K562 (cell line): ENCODE data around the gene NSUN2. TPM values are rescaled to one million over a fixed set of nuclear protein-coding genes. Genes with fewer than 3 reads are reported as not detected.

Source experiments
- ATAC-seq: fragments of 200-7000 bp; cut with Tn5 transposase; 3 replicates; pipeline ENCODE4 v1.9.1; 2020; ENCODE audit warnings: moderate library complexity
- BruUV-seq: library from RNA; stranded (reverse); fragments of 400-500 nt; replicated peaks from 2 replicates; lab custom pipeline; 2021; lab: Mats Ljungman, UMichigan
- CTCF ChIA-PET: fragments of 300-600 bp; formaldehyde crosslinking; extraction: SDS; loops from one replicate; lab custom pipeline; 2021; ENCODE audit warnings: low intra/inter-chr PET ratio; lab: Yijun Ruan, JAX
- POLR2A ChIA-PET: fragments of 300-600, 350-650 bp; sonication (Branson Sonifier 250); formaldehyde crosslinking; extraction: SDS; loops from one replicate; lab custom pipeline; 2021; ENCODE audit warnings: antibody characterized with exemption, inconsistent platforms; lab: Yijun Ruan, JAX
- DNase-seq, 4 experiments: peaks; one replicate each; pipeline versions ENCODE4 v3.0.0 to v3.0.0-alpha.2; 2011 to 2018; ENCODE audit warnings: low spot score in 3 of 4, mixed read lengths in 3 of 4; ENCODE audit errors: extremely low read depth in 1 of 4
- FAIRE-seq: peaks from 2 replicates; lab custom pipeline; 2011; peaks lifted over from hg19 to GRCh38; lab: Jason Lieb, UNC
- H2AFZ ChIP-seq: 2 replicates; pipeline ENCODE4 v1.6.0; 2011; ENCODE audit warnings: low read depth, low read length, control low read depth, inconsistent platforms
- H3K27ac ChIP-seq: fragments of 200-600 bp; 3 replicates; pipeline ENCODE4 v1.8.0; 2011; ENCODE audit warnings: low read depth, mild to moderate bottlenecking, control low read depth, inconsistent platforms, low read length, moderate library complexity, mixed read lengths; ENCODE audit errors: extremely low read depth
- H3K27me3 ChIP-seq, 2 experiments: fragments of 300-600 bp in 1 of 2; 2 replicates in 1 of 2; 3 replicates in 1 of 2; pipeline versions ENCODE4 v1.6.0 to v1.8.0; 2011; ENCODE audit warnings: inconsistent platforms in 2 of 2, low read length in 2 of 2, mild to moderate bottlenecking in 1 of 2, mixed read lengths in 1 of 2, moderate library complexity in 1 of 2; ENCODE audit not compliant: control insufficient read depth in 2 of 2, insufficient read depth in 2 of 2
- H3K36me3 ChIP-seq: fragments of 300-600 bp; 3 replicates; pipeline ENCODE4 v1.8.0; 2011; ENCODE audit warnings: mild to moderate bottlenecking, low read length, inconsistent platforms; ENCODE audit not compliant: control insufficient read depth, insufficient read depth
- H3K4me1 ChIP-seq, 2 experiments: fragments of 200-600 bp in 1 of 2; replicated peaks in 1 of 2; 2 replicates in 1 of 2; 3 replicates in 1 of 2; pipeline versions ENCODE4 v1.5.1 to v1.8.0; 2011; ENCODE audit warnings: inconsistent platforms in 2 of 2, low read length in 2 of 2, mild to moderate bottlenecking in 1 of 2, mixed read lengths in 1 of 2, moderate library complexity in 1 of 2; ENCODE audit not compliant: control insufficient read depth in 2 of 2, insufficient read depth in 2 of 2
- H3K4me2 ChIP-seq: 2 replicates; pipeline ENCODE4 v1.6.1; 2011; ENCODE audit warnings: low read length, control low read depth, inconsistent platforms, mixed read lengths; ENCODE audit not compliant: insufficient read depth
- H3K4me3 ChIP-seq: fragments of 200-600 bp; sonication (generic), shearing (Covaris generic); 2 replicates; pipeline ENCODE4 v1.5.1; 2016; ENCODE audit warnings: control low read depth, inconsistent platforms
- H3K79me2 ChIP-seq: fragments of 200-600 bp; 3 replicates; pipeline ENCODE4 v1.8.0; 2011; ENCODE audit warnings: low read length, inconsistent platforms; ENCODE audit not compliant: control insufficient read depth, insufficient read depth
- H3K9ac ChIP-seq, 2 experiments: 2 replicates each; pipeline versions ENCODE4 v1.6.0 to v1.6.1; 2011; ENCODE audit warnings: low read depth in 2 of 2, low read length in 2 of 2, control low read depth in 1 of 2, inconsistent platforms in 1 of 2, mild to moderate bottlenecking in 1 of 2, mixed read lengths in 1 of 2; ENCODE audit not compliant: insufficient read depth in 1 of 2
- H3K9me1 ChIP-seq: one replicate; pipeline ENCODE4 v1.6.0; 2011; ENCODE audit warnings: inconsistent platforms, mild to moderate bottlenecking, low read length, moderate library complexity; ENCODE audit not compliant: control insufficient read depth, insufficient read depth
- H3K9me3 ChIP-seq: replicated peaks from 2 replicates; pipeline ENCODE4 v1.5.1; 2011; ENCODE audit warnings: low read depth, low read length, inconsistent platforms; ENCODE audit not compliant: control insufficient read depth, insufficient read depth
- H4K20me1 ChIP-seq: replicated peaks from 2 replicates; pipeline ENCODE4 v1.6.1; 2011; ENCODE audit warnings: low read length, inconsistent platforms, mixed read lengths; ENCODE audit not compliant: control insufficient read depth, insufficient read depth
- CBX8 ChIP-seq: fragments of 200-600 bp; sonication (generic); IDR thresholded peaks from 2 replicates; pipeline ENCODE4 v1.6.1; 2012; ENCODE audit warnings: borderline replicate concordance, mixed run types, low read depth, mild to moderate bottlenecking, moderate library complexity, mixed read lengths, low read length, control low read depth, inconsistent platforms; ENCODE audit not compliant: poor library complexity, severe bottlenecking; ENCODE audit errors: extremely low read depth
- ILF3 ChIP-seq: fragments of 450-650 bp; IDR thresholded peaks from 2 replicates; pipeline ENCODE4 v1.6.1; 2018; ENCODE audit warnings: antibody characterized with exemption, mild to moderate bottlenecking, moderate library complexity, borderline replicate concordance
- MTA3 ChIP-seq: fragments of 450-650 bp; formaldehyde crosslinking; IDR thresholded peaks from 2 replicates; pipeline ENCODE4 v1.6.1; 2017; ENCODE audit warnings: mild to moderate bottlenecking, borderline replicate concordance
- PCBP1 ChIP-seq: fragments of 200-400 bp; formaldehyde crosslinking; IDR thresholded peaks from 2 replicates; pipeline ENCODE4 v1.6.1; 2018; ENCODE audit warnings: mild to moderate bottlenecking, low read depth, low read length; ENCODE audit not compliant: poor library complexity, severe bottlenecking
- RBBP5 ChIP-seq: fragments of 200-600 bp; sonication (generic); IDR thresholded peaks from 2 replicates; pipeline ENCODE4 v1.6.1; 2012; ENCODE audit warnings: borderline replicate concordance, mild to moderate bottlenecking, low read length, control low read depth, inconsistent platforms; ENCODE audit not compliant: insufficient read depth, poor library complexity, severe bottlenecking
- SAFB ChIP-seq: fragments of 200-400 bp; formaldehyde crosslinking; IDR thresholded peaks from 2 replicates; pipeline ENCODE4 v1.6.1; 2017; ENCODE audit warnings: low read depth, low read length, borderline replicate concordance
- SMAD3 ChIP-seq: fragments of 450-650 bp; formaldehyde crosslinking; conservative IDR thresholded peaks from 2 replicates; pipeline ENCODE4 v1.4.0; 2020; ENCODE audit warnings: mild to moderate bottlenecking
- ZBTB2 ChIP-seq: fragments of 450-650 bp; IDR thresholded peaks from 2 replicates; pipeline ENCODE4 v1.6.1; 2016; ENCODE audit warnings: antibody characterized with exemption
- ZNF280A ChIP-seq: fragments of 450-650 bp; IDR thresholded peaks from 2 replicates; pipeline ENCODE4 v1.6.1; 2018; ENCODE audit warnings: mild to moderate bottlenecking, low read depth; ENCODE audit not compliant: partially characterized antibody
- ZNF695 ChIP-seq: fragments of 450-650 bp; formaldehyde crosslinking; IDR thresholded peaks from 2 replicates; pipeline ENCODE4 v1.4.0; 2020; ENCODE audit warnings: mild to moderate bottlenecking, moderate library complexity
- ZNF696 ChIP-seq: fragments of 250-450 bp; sonication (Bioruptor Pico); conservative IDR thresholded peaks from 2 replicates; pipeline ENCODE4 v1.4.0; 2020; ENCODE audit warnings: mild to moderate bottlenecking, moderate library complexity
- ZNF778 ChIP-seq: fragments of 450-650 bp; formaldehyde crosslinking; IDR thresholded peaks from 2 replicates; pipeline ENCODE4 v1.4.0; 2020; ENCODE audit warnings: mild to moderate bottlenecking, moderate library complexity
- ZZZ3 ChIP-seq: fragments of 450-650 bp; IDR thresholded peaks from 2 replicates; pipeline ENCODE4 v1.6.1; 2016; ENCODE audit warnings: antibody characterized with exemption, mild to moderate bottlenecking, moderate library complexity
- WGBS: fragments of 100-300 bp; shearing (Covaris generic); methylation state at CpG from one replicate; pipeline ENCODE4 v1.1.6; 2016; ENCODE audit warnings: low coverage, mixed read lengths; ENCODE audit not compliant: insufficient coverage; ENCODE audit errors: missing lambda C conversion rate; 5-methylcytosine and 5-hydroxymethylcytosine counted together
- in situ Hi-C: fragments of 300-500 bp; cut with MboI; formaldehyde crosslinking; loops from 4 replicates; pipeline ENCODE4 v1.15.0; 2018; ENCODE audit warnings: inconsistent platforms, mixed read lengths
- intact Hi-C: fragments of 100-400 bp; cut with micrococcal nuclease; formaldehyde crosslinking; loops from 2 replicates; pipeline ENCODE4 v1.14.2; 2022
- polyA plus RNA-seq, 8 experiments: library from polyadenylated mRNA; depleted of rRNA in 4 of 8; stranded (reverse) in 5 of 8; unstranded in 3 of 8; fragments of >200 nt; fragmentation: Nextera tagmentation in 2 of 8; fragmentation: Illumina TruSeq in 1 of 8; extraction: Ambion mirVana in 2 of 8; extraction: Trizol in 1 of 8; gene quantifications; 2 replicates each; pipeline versions ENCODE4 v1.2.1 to v1.2.3, GENCODE V29; 2011 to 2014; ENCODE audit warnings: inconsistent platforms in 1 of 8, missing spikeins in 1 of 8
- total RNA-seq, 7 experiments: library from RNA; depleted of rRNA in 6 of 7; stranded (reverse); fragments of >200 nt in 6 of 7; fragmentation: Illumina TruSeq in 2 of 7; extraction: Trizol in 2 of 7; gene quantifications; 2 replicates each; pipeline versions ENCODE4 v1.2.1 to v1.2.3, GENCODE V29; 2011 to 2021; ENCODE audit warnings: low replicate concordance in 1 of 7

NSUN2 gene
- total and polyA plus RNA-seq, 9 of the 15 experiments (the other 6 are each of a cell fraction or from before 2014, with no cell fraction given): 9.2 to 167 (median 127) TPM

- no peaks in the 10 kb centered on the region for H3K36me3 ChIP-seq
- TF ChIP-seq ZNF778 (CRISPR knock-in tag): no peak
- no peak for TF ChIP-seq CBX8
- no peak for TF ChIP-seq SAFB
- no peak for TF ChIP-seq RBBP5
- no peak for TF ChIP-seq ZBTB2
- TF ChIP-seq ZZZ3: no peak
- no peak for TF ChIP-seq MTA3
- no peak for TF ChIP-seq PCBP1
- no peak for TF ChIP-seq SMAD3 (CRISPR knock-in tag)
- TF ChIP-seq ZNF280A: no peak
- no peak for TF ChIP-seq ZNF696
- TF ChIP-seq ZNF695 (CRISPR knock-in tag): no peak
- TF ChIP-seq ILF3: no peak
- TF ChIP-seq, all 486 proteins: peak for 0
- FAIRE-seq (no peak), ATAC-seq (no peak), DNase-seq (no peak)
- Histone ChIP-seq H3K79me2 (no peaks in the 10 kb centered on the region), H3K9me1 (no peaks in the 10 kb centered on the region), H3K27me3 (peaks cover 2 to 9% of the 10 kb centered on the region in 2 experiments; a peak in 4 of 5 replicates), H3K4me3 (no peak overlapping the region), H3K27ac (no peak overlapping the region), H4K20me1 (no peaks in the 10 kb centered on the region), H3K9me3 (no peaks in the 10 kb centered on the region), H3K4me1 (no peaks in the 10 kb centered on the region), H3K9ac (no peak overlapping the region), H3K4me2 (no peak overlapping the region), H2AFZ (no peak overlapping the region)
- POLR2A ChIA-PET: interaction anchor here (0.8 kb wide), 1 partner anchor 10 kb away, joined by 3 read pairs; no protein-coding TSS in a partner anchor
- WGBS: 1% methylated on average over 4 of the region's 4 CpGs
- intact Hi-C loops: no loop called here
- CTCF ChIA-PET: no interaction called here
- BruUV-seq: no TSS peak
- in situ Hi-C loops: no loop called here
These were observed 65.8 kb downstream of the NSUN2 start for GRCh38 chr5:6567068-6567467.
